ENCODE measurements around the gene MAGI1.

MAGI1 gene

GRCh38 chr3:65785065-65785645 lies 253.6 kb downstream of the MAGI1 start:
- peak; percentile 67 for DNase-seq

GRCh38 chr3:65783117-65783516 lies 255.6 kb downstream of the MAGI1 start:
- peak; percentile 15 for DNase-seq

GRCh38 chr3:65781594-65781993 lies 257.1 kb downstream of the MAGI1 start:
- no peak for DNase-seq

GRCh38 chr3:65779390-65779789 lies 259.3 kb downstream of the MAGI1 start:
- no peak for DNase-seq

- peak; percentile 65 for DNase-seq
Measured at GRCh38 chr3:65778968-65779367, 259.8 kb downstream of the MAGI1 start.

GRCh38 chr3:65777050-65777449 lies 261.7 kb downstream of the MAGI1 start:
- no peak for DNase-seq

- peak; percentile 95 for DNase-seq
Measured at GRCh38 chr3:65776494-65776893, 262.2 kb downstream of the MAGI1 start.

GRCh38 chr3:65776081-65776480 lies 262.6 kb downstream of the MAGI1 start:
- DNase-seq, result peak; percentile 51

GRCh38 chr3:65772758-65773157 lies 266.0 kb downstream of the MAGI1 start:
- DNase-seq, result no peak

GRCh38 chr3:65767551-65767950 lies 271.2 kb downstream of the MAGI1 start:
- no peak for DNase-seq

GRCh38 chr3:65762235-65762580 lies 276.5 kb downstream of the MAGI1 start:
- no peak for DNase-seq

GRCh38 chr3:65761446-65762234 lies 277.1 kb downstream of the MAGI1 start:
- DNase-seq, result peak; percentile 24

- peak; percentile 56 for DNase-seq
Measured at GRCh38 chr3:65758876-65759598, 279.7 kb downstream of the MAGI1 start.

- no peak for DNase-seq
Measured at GRCh38 chr3:65758438-65758837, 280.3 kb downstream of the MAGI1 start.

GRCh38 chr3:65752636-65753035 lies 286.1 kb downstream of the MAGI1 start:
- no peak for DNase-seq

GRCh38 chr3:65751123-65751700 lies 287.5 kb downstream of the MAGI1 start:
- DNase-seq, result peak; percentile 27

GRCh38 chr3:65749066-65749465 lies 289.7 kb downstream of the MAGI1 start:
- DNase-seq, result no peak

GRCh38 chr3:65748326-65748725 lies 290.4 kb downstream of the MAGI1 start:
- DNase-seq, result no peak

- no peak for DNase-seq
Measured at GRCh38 chr3:65746848-65747247, 291.9 kb downstream of the MAGI1 start.

GRCh38 chr3:65745306-65745705 lies 293.4 kb downstream of the MAGI1 start:
- no peak for DNase-seq

- peak; percentile 53 for DNase-seq
Measured at GRCh38 chr3:65742914-65743313, 295.8 kb downstream of the MAGI1 start.

- no peak for DNase-seq
Measured at GRCh38 chr3:65741540-65741939, 297.2 kb downstream of the MAGI1 start.

GRCh38 chr3:65739901-65740541 lies 298.7 kb downstream of the MAGI1 start:
- DNase-seq, result no peak
